ENCODE results near the gene ZNF367.

The ZNF367 gene

DNA sequence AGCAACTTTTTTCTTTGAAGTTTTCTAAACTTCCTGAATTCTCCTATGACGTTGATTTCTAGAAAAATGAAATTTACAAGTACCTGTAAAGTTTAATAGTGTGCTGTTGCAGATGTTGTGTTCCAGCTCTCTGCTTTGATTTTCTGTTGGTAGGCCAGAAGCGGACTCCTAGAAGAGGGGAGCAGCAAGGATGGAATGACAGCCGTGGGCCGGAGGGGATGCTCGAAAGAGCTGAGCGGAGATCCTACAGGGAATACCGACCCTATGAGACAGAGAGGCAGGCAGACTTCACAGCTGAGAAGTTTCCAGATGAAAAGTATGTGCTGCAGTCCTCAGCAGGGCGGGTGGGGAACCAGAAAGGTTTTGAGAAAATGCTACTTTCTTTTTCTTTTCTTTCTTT is 40.1 kb upstream of the ZNF367 start:
- H2BK120ac ChIP-seq (ENCODE audit: insufficient read depth, low read length, poor library complexity): no peak overlapping the region

DNA sequence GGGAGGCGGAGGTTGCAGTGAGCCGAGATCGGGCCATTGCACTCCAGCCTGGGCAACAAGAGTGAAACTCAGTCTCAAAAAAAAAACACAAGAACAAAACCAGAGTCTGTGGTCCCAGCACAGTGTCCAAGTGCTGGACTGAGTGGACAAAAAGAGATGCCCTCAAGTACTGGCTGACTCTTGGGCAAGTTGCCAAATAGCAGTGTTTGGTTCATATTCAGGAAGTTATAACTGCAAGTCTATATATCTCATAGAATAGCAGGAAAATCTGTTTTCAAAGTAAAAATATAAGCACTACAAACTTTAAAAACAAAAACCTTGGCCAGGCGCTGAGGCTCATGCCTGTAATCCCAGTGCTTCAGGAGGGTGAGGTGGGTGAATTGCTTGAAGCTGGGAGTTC is 39.1 kb upstream of the ZNF367 start:
- H3K9me3 ChIP-seq (ENCODE audit: insufficient read depth, low read depth, low read length): no peaks in the 10 kb centered on the region
- H3K14ac ChIP-seq (ENCODE audit: low read length): no peak overlapping the region
- H2BK12ac ChIP-seq (ENCODE audit: low read length): no peak overlapping the region
- DNase-seq: no peak
- no peak overlapping the region for H3K4me3 ChIP-seq (ENCODE audit: low read depth, low read length)
- H3K27ac ChIP-seq (ENCODE audit: low read depth, low read length): no peak overlapping the region
- H3K4me1 ChIP-seq (ENCODE audit: control insufficient read depth in 1 of 2, insufficient read depth in 2 of 2, low read length in 2 of 2): peaks cover 0 to 2% of the 10 kb centered on the region in 2 experiments
- H3K4ac ChIP-seq (ENCODE audit: low read depth, low read length): no peak overlapping the region
- H4K8ac ChIP-seq (ENCODE audit: low read depth, low read length): no peak overlapping the region
- no peaks in the 10 kb centered on the region for H3K79me1 ChIP-seq (ENCODE audit: low read length)
- H3K23ac ChIP-seq (ENCODE audit: low read length): no peak overlapping the region
- H3K4me2 ChIP-seq (ENCODE audit: low read length): no peak overlapping the region
- no peaks in the 10 kb centered on the region for H3K27me3 ChIP-seq (ENCODE audit: insufficient read depth, low read length)
- H4K12ac ChIP-seq (ENCODE audit: low read depth, low read length): peak overlapping the region; percentile 54
- no peak overlapping the region for H3K9ac ChIP-seq (ENCODE audit: low read length)
- peaks cover 5 to 7% of the 10 kb centered on the region in 2 experiments for H3K36me3 ChIP-seq (ENCODE audit: control insufficient read depth in 1 of 2, insufficient read depth in 2 of 2, low read length in 2 of 2)
- H2AFZ ChIP-seq (ENCODE audit: insufficient read depth, low read length, poor library complexity): peak overlapping the region; percentile 28
- no peak overlapping the region for H4K91ac ChIP-seq (ENCODE audit: low read depth, low read length)
- no peaks in the 10 kb centered on the region for H3K79me2 ChIP-seq (ENCODE audit: control insufficient read depth, insufficient read depth, low read length, poor library complexity)
- H2BK5ac ChIP-seq (ENCODE audit: low read depth, low read length, poor library complexity): no peak overlapping the region
- WGBS (ENCODE audit: extremely low coverage, insufficient coverage, insufficient read length): no CpG with 5 or more reads among the region's 4 CpGs
- H2BK120ac ChIP-seq (ENCODE audit: insufficient read depth, low read length, poor library complexity): no peak overlapping the region
- no peak overlapping the region for H2AK5ac ChIP-seq (ENCODE audit: low read length)
- no peak overlapping the region for H3K18ac ChIP-seq (ENCODE audit: low read length)

More for the DNA sequence above, 40.1 kb upstream of the ZNF367 start:
- Histone ChIP-seq H3K4me2 (ENCODE audit: low read length) (no peak overlapping the region), H3K79me2 (ENCODE audit: control insufficient read depth, insufficient read depth, low read length, poor library complexity) (no peaks in the 10 kb centered on the region), H3K4me3 (ENCODE audit: low read depth, low read length) (no peak overlapping the region), H2BK12ac (ENCODE audit: low read length) (no peak overlapping the region), H3K36me3 (ENCODE audit: control insufficient read depth in 1 of 2, insufficient read depth in 2 of 2, low read length in 2 of 2) (peaks cover 7 to 12% of the 10 kb centered on the region in 2 experiments), H3K14ac (ENCODE audit: low read length) (no peak overlapping the region), H3K9ac (ENCODE audit: low read length) (no peak overlapping the region), H3K27ac (ENCODE audit: low read depth, low read length) (no peak overlapping the region), H2AFZ (ENCODE audit: insufficient read depth, low read length, poor library complexity) (no peak overlapping the region), H2BK5ac (ENCODE audit: low read depth, low read length, poor library complexity) (no peak overlapping the region), H3K79me1 (ENCODE audit: low read length) (no peaks in the 10 kb centered on the region), H3K4me1 (ENCODE audit: control insufficient read depth in 1 of 2, insufficient read depth in 2 of 2, low read length in 2 of 2) (peaks cover 0 to 2% of the 10 kb centered on the region in 2 experiments), H3K4ac (ENCODE audit: low read depth, low read length) (no peak overlapping the region), H4K12ac (ENCODE audit: low read depth, low read length) (no peak overlapping the region), H2AK5ac (ENCODE audit: low read length) (no peak overlapping the region), H3K23ac (ENCODE audit: low read length) (no peak overlapping the region), H4K8ac (ENCODE audit: low read depth, low read length) (no peak overlapping the region), H3K18ac (ENCODE audit: low read length) (no peak overlapping the region), H3K9me3 (ENCODE audit: insufficient read depth, low read depth, low read length) (no peaks in the 10 kb centered on the region), H4K91ac (ENCODE audit: low read depth, low read length) (no peak overlapping the region), H3K27me3 (ENCODE audit: insufficient read depth, low read length) (no peaks in the 10 kb centered on the region)
- no CpG with 5 or more reads among the region's 8 CpGs for WGBS (ENCODE audit: extremely low coverage, insufficient coverage, insufficient read length)
- no peak for DNase-seq

DNA sequence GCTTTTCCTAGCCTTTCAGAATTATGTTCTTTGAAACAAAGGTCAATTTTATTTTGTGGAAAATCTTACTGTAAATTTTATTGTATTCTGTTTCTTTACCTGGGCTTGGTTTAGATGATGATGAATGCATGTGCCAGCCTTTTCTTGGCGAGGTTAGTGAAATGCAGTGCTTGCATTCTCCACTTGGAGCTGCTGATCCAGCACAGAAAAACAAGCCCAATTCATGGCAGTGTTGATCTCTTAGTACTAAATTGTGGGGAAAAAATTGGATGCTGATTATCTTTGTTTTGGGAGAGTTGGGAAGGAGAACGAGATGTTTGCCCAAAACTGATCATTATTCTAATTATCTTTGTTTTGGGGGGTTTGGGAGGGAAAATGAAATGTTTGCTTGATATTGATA is 35.5 kb upstream of the ZNF367 start:
- no peak overlapping the region for H4K91ac ChIP-seq (ENCODE audit: low read depth, low read length)
- no peak overlapping the region for H2BK12ac ChIP-seq (ENCODE audit: low read length)
- H3K27ac ChIP-seq (ENCODE audit: low read depth, low read length): no peak overlapping the region
- H3K9ac ChIP-seq (ENCODE audit: low read length): no peak overlapping the region
- no peak overlapping the region for H3K4me2 ChIP-seq (ENCODE audit: low read length)
- peak in 1 of 2 donors; percentile 33 for DNase-seq
- no peak overlapping the region for H2BK5ac ChIP-seq (ENCODE audit: low read depth, low read length, poor library complexity)
- peaks cover 2 to 3% of the 10 kb centered on the region in 2 experiments for H3K36me3 ChIP-seq (ENCODE audit: control insufficient read depth in 1 of 2, insufficient read depth in 2 of 2, low read length in 2 of 2)
- peaks cover 3% of the 10 kb centered on the region for H3K9me3 ChIP-seq (ENCODE audit: insufficient read depth, low read depth, low read length)
- H3K27me3 ChIP-seq (ENCODE audit: insufficient read depth, low read length): no peaks in the 10 kb centered on the region
- WGBS (ENCODE audit: extremely low coverage, insufficient coverage, insufficient read length): no CpG with 5 or more reads among the region's 2 CpGs
- H2AK5ac ChIP-seq (ENCODE audit: low read length): no peak overlapping the region
- H3K79me2 ChIP-seq (ENCODE audit: control insufficient read depth, insufficient read depth, low read length, poor library complexity): peaks cover 7% of the 10 kb centered on the region
- H3K14ac ChIP-seq (ENCODE audit: low read length): no peak overlapping the region
- H2BK120ac ChIP-seq (ENCODE audit: insufficient read depth, low read length, poor library complexity): no peak overlapping the region
- H3K4me3 ChIP-seq (ENCODE audit: low read depth, low read length): no peak overlapping the region
- H4K12ac ChIP-seq (ENCODE audit: low read depth, low read length): no peak overlapping the region
- no peak overlapping the region for H3K18ac ChIP-seq (ENCODE audit: low read length)
- H3K23ac ChIP-seq (ENCODE audit: low read length): no peak overlapping the region
- no peak overlapping the region for H3K4ac ChIP-seq (ENCODE audit: low read depth, low read length)
- peaks cover 0 to 6% of the 10 kb centered on the region in 2 experiments for H3K4me1 ChIP-seq (ENCODE audit: control insufficient read depth in 1 of 2, insufficient read depth in 2 of 2, low read length in 2 of 2)
- no peak overlapping the region for H2AFZ ChIP-seq (ENCODE audit: insufficient read depth, low read length, poor library complexity)
- no peak overlapping the region for H4K8ac ChIP-seq (ENCODE audit: low read depth, low read length)
- peaks cover 10% of the 10 kb centered on the region for H3K79me1 ChIP-seq (ENCODE audit: low read length)

DNA sequence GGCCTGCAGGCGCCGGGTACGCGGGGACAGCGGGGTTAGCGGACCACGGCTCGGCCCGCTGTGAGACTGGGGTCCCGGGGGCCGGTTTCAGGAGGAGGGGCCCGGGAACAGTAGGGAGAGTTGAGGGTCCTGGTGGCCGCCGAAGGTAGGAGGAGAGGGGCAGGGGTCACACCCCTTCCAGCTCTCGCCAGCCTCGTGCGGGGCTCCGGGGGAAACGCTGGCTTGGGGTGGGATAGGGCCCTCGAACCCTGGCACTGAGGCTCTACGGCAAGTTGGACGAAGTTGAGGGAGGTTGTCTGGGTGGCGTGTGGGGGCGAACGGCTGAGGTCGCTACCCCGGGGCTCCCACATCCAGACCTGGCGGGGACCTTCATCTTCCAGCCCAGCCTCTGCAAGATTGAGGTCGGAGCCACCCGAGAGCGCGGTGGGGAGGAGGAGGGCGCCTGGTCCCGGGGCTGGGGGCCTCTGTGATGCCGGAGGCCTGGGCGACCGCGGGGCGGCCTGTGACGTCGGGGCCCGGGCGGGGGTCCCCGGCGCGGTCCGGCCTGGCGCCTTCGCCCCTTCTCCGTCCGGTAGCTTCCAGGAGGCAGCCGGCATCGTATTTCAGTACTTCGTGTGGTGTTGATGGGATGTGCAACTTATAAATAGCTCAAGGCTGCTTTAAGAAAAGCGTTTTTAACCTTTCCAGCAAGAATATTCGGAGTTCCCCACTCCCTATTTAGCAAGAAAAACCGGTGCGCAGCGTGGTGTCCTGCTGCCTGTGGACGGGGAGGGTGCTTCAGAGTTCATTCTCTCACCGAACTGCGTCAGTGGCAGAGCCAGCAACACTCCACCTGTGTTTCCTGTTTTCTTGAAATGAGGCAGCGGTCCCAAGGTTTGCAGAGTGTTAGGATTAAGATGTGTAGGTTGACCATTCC is 32.7 kb upstream of the ZNF367 start:
- peak overlapping the region; percentile 77 for H4K91ac ChIP-seq (ENCODE audit: low read depth, low read length)
- peak overlapping the region; percentile 82 for H2AFZ ChIP-seq (ENCODE audit: insufficient read depth, low read length, poor library complexity)
- peaks cover 0 to 6% of the 10 kb centered on the region in 2 experiments for H3K4me1 ChIP-seq (ENCODE audit: control insufficient read depth in 1 of 2, insufficient read depth in 2 of 2, low read length in 2 of 2)
- H2BK12ac ChIP-seq (ENCODE audit: low read length): no peak overlapping the region
- H2BK120ac ChIP-seq (ENCODE audit: insufficient read depth, low read length, poor library complexity): peak overlapping the region; percentile 41
- H3K79me2 ChIP-seq (ENCODE audit: control insufficient read depth, insufficient read depth, low read length, poor library complexity): peaks cover 7% of the 10 kb centered on the region
- H3K36me3 ChIP-seq (ENCODE audit: control insufficient read depth in 1 of 2, insufficient read depth in 2 of 2, low read length in 2 of 2): no peaks in the 10 kb centered on the region
- peak overlapping the region; percentile 76 for H3K27ac ChIP-seq (ENCODE audit: low read depth, low read length)
- H3K4me3 ChIP-seq (ENCODE audit: low read depth, low read length): peak overlapping the region; percentile 92
- H3K79me1 ChIP-seq (ENCODE audit: low read length): peaks cover 10% of the 10 kb centered on the region
- H4K8ac ChIP-seq (ENCODE audit: low read depth, low read length): no peak overlapping the region
- H3K4ac ChIP-seq (ENCODE audit: low read depth, low read length): peak overlapping the region; percentile 50
- peak; percentile 33 to 45 for DNase-seq
- WGBS (ENCODE audit: extremely low coverage, insufficient coverage, insufficient read length): no CpG with 5 or more reads among the region's 63 CpGs
- peak overlapping the region; percentile 85 for H3K4me2 ChIP-seq (ENCODE audit: low read length)
- H3K9ac ChIP-seq (ENCODE audit: low read length): peak overlapping the region; percentile 81
- peaks cover 3% of the 10 kb centered on the region for H3K9me3 ChIP-seq (ENCODE audit: insufficient read depth, low read depth, low read length)
- H3K14ac ChIP-seq (ENCODE audit: low read length): peak overlapping the region; percentile 80
- no peaks in the 10 kb centered on the region for H3K27me3 ChIP-seq (ENCODE audit: insufficient read depth, low read length)
- peak overlapping the region; percentile 19 for H3K18ac ChIP-seq (ENCODE audit: low read length)
- no peak overlapping the region for H4K12ac ChIP-seq (ENCODE audit: low read depth, low read length)
- no peak overlapping the region for H2AK5ac ChIP-seq (ENCODE audit: low read length)
- peak overlapping the region; percentile 78 for H2BK5ac ChIP-seq (ENCODE audit: low read depth, low read length, poor library complexity)
- H3K23ac ChIP-seq (ENCODE audit: low read length): no peak overlapping the region
